ENCODE measurements around the gene ANO9.

The ANO9 gene

GRCh38 chr11:371716-372590 lies 69.9 kb downstream of the ANO9 start:
- no peak for TF ChIP-seq CTCF (IDR thresholded peaks at IDR 0.05; ENCODE audit: insufficient read depth, low read length, poor library complexity, severe bottlenecking)

GRCh38 chr11:371051-371450 lies 70.8 kb downstream of the ANO9 start:
- TF ChIP-seq CTCF (IDR thresholded peaks at IDR 0.05; ENCODE audit: insufficient read depth, low read length, poor library complexity, severe bottlenecking) = no peak
- DNase-seq (ENCODE audit: extremely low read depth, insufficient read length) = no peak
- Histone ChIP-seq H3K4me3 (replicated peaks; ENCODE audit: low read depth, low read length) (no peak overlapping the region), H3K27me3 (replicated peaks; ENCODE audit: control insufficient read depth, insufficient read depth, low read length) (no peaks in the 10 kb centered on the region; the same call in none of the 2 replicates), H3K36me3 (ENCODE audit: control insufficient read depth, insufficient read depth, low read length) (no peaks in the 10 kb centered on the region)

More at GRCh38 chr11:371716-372590, 69.9 kb downstream of the ANO9 start:
- Histone ChIP-seq H3K27me3 (replicated peaks; ENCODE audit: control insufficient read depth, insufficient read depth, low read length) (no peaks in the 10 kb centered on the region; the same call in none of the 2 replicates), H3K4me3 (replicated peaks; ENCODE audit: low read depth, low read length) (no peak overlapping the region), H3K36me3 (ENCODE audit: control insufficient read depth, insufficient read depth, low read length) (no peaks in the 10 kb centered on the region)
- DNase-seq (ENCODE audit: extremely low read depth, insufficient read length) = no peak

GRCh38 chr11:370070-370941 lies 71.5 kb downstream of the ANO9 start:
- no peaks in the 10 kb centered on the region; the same call in none of the 2 replicates for H3K27me3 ChIP-seq (replicated peaks; ENCODE audit: control insufficient read depth, insufficient read depth, low read length)
- no peak for DNase-seq (ENCODE audit: extremely low read depth, insufficient read length)
- H3K4me3 ChIP-seq (replicated peaks; ENCODE audit: low read depth, low read length) = no peak overlapping the region
- TF ChIP-seq CTCF (IDR thresholded peaks at IDR 0.05; ENCODE audit: insufficient read depth, low read length, poor library complexity, severe bottlenecking) = no peak
- H3K36me3 ChIP-seq (ENCODE audit: control insufficient read depth, insufficient read depth, low read length) = no peaks in the 10 kb centered on the region

GRCh38 chr11:369336-370018 lies 72.3 kb downstream of the ANO9 start, which contains the start of gene B4GALNT4:
TSS of gene B4GALNT4 (plus strand) at chr11:369499. CDS start at chr11:369804, 305 bp downstream.
- no peak for DNase-seq (ENCODE audit: extremely low read depth, insufficient read length)
- TF ChIP-seq CTCF (IDR thresholded peaks at IDR 0.05; ENCODE audit: insufficient read depth, low read length, poor library complexity, severe bottlenecking) = no peak
- Histone ChIP-seq H3K4me3 (replicated peaks; ENCODE audit: low read depth, low read length) (no peak within 1 kb of the TSS), H3K27me3 (replicated peaks; ENCODE audit: control insufficient read depth, insufficient read depth, low read length) (no peaks in the 10 kb centered on the region; the same call in none of the 2 replicates), H3K36me3 (ENCODE audit: control insufficient read depth, insufficient read depth, low read length) (no peaks in the 10 kb centered on the region)

All from GM06990 (cell line).